Stimulated activated memory B cell treated with anti-CD40 and anti-IgM and Interleukin-4, amounts not matched to agents 10 μg/mL and 1 μg/mL and 100 μg/mL, for 72 hours (primary cell): Measurements from ENCODE around the gene CHST3.
"Not testable (repeated sequence)": the region's sequence is repeated elsewhere in the genome, so short reads cannot be mapped to it uniquely, and the experiment has no call there.

Experiments used
- ATAC-seq: fragments of 150-1000 bp; cut with Tn5 transposase; 2 replicates; pipeline ENCODE4 v1.10.0; 2021
- H3K27ac Mint-ChIP-seq: one replicate; pipeline ENCODE4 v1.8.0; 2022; ENCODE audit warnings: mild to moderate bottlenecking, mixed read lengths
- H3K27me3 Mint-ChIP-seq: one replicate; pipeline ENCODE4 v1.8.0; 2022; ENCODE audit warnings: mixed read lengths
- H3K36me3 Mint-ChIP-seq: one replicate; pipeline ENCODE4 v1.8.0; 2022; ENCODE audit warnings: mixed read lengths
- H3K4me1 Mint-ChIP-seq: one replicate; pipeline ENCODE4 v1.8.0; 2022; ENCODE audit warnings: mixed read lengths
- H3K4me3 Mint-ChIP-seq: one replicate; pipeline ENCODE4 v1.8.0; 2022; ENCODE audit warnings: mild to moderate bottlenecking, moderate library complexity, mixed read lengths
- H3K9me3 Mint-ChIP-seq: one replicate; pipeline ENCODE4 v1.8.0; 2022; ENCODE audit warnings: mixed read lengths

Gene CHST3

DNA sequence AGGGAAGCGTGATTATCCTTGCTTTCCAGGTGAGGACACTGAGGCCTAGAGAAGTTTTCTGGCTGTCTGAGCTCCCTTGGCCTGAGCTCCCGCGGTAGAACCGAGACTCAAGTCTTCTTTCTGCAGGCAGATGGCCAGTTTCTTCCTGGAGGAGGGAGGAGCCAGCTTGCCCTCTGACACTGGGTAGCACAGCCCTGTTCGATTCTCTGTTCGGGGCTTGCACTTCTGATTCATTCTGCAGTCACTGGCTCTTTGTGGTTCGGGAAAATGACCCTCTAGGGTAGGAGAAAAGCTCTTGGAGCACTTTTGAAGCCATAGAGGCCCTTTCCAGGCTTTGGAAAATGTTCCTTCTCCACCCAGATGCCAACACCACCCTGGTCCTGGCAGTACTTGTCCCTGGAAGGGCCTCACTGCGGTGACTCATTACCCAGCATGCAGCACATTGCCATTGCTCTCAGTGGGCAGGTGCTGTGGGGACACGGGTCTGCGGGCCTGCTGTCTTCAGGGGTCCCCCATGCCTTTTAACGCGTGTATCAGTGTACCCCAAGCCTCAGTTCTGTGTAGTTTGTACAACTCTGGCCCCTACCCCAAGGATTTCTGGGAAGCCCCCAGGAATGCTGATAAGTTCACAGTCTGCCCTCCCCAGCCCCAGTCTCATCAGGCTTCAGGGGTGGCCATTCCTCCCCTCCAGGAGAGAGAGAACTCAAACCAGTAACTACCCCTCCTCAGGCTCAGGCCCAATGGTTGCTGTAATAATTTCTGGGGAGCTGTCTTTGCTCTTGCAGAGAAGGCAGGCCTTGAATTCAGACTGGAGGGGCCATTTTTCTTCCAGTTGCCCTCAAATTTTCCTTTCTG, 11.9 kb downstream of the CHST3 start:
- H3K36me3 Mint-ChIP-seq, result no peaks in the 10 kb centered on the region
- no peaks in the 10 kb centered on the region for H3K9me3 Mint-ChIP-seq
- no peak overlapping the region for H3K27ac Mint-ChIP-seq
- H3K4me3 Mint-ChIP-seq, result no peak overlapping the region
- peaks cover 40% of the 10 kb centered on the region for H3K27me3 Mint-ChIP-seq
- ATAC-seq, result no peak
- H3K4me1 Mint-ChIP-seq, result peaks cover 9% of the 10 kb centered on the region

- H3K36me3 Mint-ChIP-seq, H3K4me1 Mint-ChIP-seq, H3K4me3 Mint-ChIP-seq, H3K27ac Mint-ChIP-seq, ATAC-seq, H3K9me3 Mint-ChIP-seq: not testable (repeated sequence)
- H3K27me3 Mint-ChIP-seq, result peaks cover 43% of the 10 kb centered on the region
These were observed 13.4 kb downstream of the CHST3 start for GRCh38 chr10:71977614-71977903.

- H3K27me3 Mint-ChIP-seq, result peaks cover 42% of the 10 kb centered on the region
- H3K36me3 Mint-ChIP-seq, result no peaks in the 10 kb centered on the region
These were observed 14.3 kb downstream of the CHST3 start for GRCh38 chr10:71978476-71978875.

GRCh38 chr10:71978988-71979691, 14.9 kb downstream of the CHST3 start:
- H3K4me3 Mint-ChIP-seq, result no peak overlapping the region
- H3K9me3 Mint-ChIP-seq, result no peaks in the 10 kb centered on the region
- no peak overlapping the region for H3K27ac Mint-ChIP-seq
- no peak for ATAC-seq
- H3K4me1 Mint-ChIP-seq, result peaks cover 7% of the 10 kb centered on the region
- H3K36me3 Mint-ChIP-seq, result no peaks in the 10 kb centered on the region
- peaks cover 35% of the 10 kb centered on the region for H3K27me3 Mint-ChIP-seq

More at GRCh38 chr10:71978476-71978875, 14.3 kb downstream of the CHST3 start:
- no peak overlapping the region for H3K4me3 Mint-ChIP-seq
- no peak for ATAC-seq
- no peaks in the 10 kb centered on the region for H3K9me3 Mint-ChIP-seq
- H3K4me1 Mint-ChIP-seq, result peaks cover 9% of the 10 kb centered on the region
- H3K27ac Mint-ChIP-seq, result no peak overlapping the region

GRCh38 chr10:71979692-71980062, 15.5 kb downstream of the CHST3 start:
- Mint-ChIP-seq H3K27me3 (peaks cover 33% of the 10 kb centered on the region), H3K9me3 (no peaks in the 10 kb centered on the region), H3K4me1 (peaks cover 7% of the 10 kb centered on the region), H3K27ac (no peak overlapping the region), H3K36me3 (no peaks in the 10 kb centered on the region), H3K4me3 (no peak overlapping the region)
- no peak for ATAC-seq

GRCh38 chr10:71980181-71981014, 16.2 kb downstream of the CHST3 start:
- H3K36me3 Mint-ChIP-seq, result no peaks in the 10 kb centered on the region
- no peak for ATAC-seq
- peaks cover 12% of the 10 kb centered on the region for H3K4me1 Mint-ChIP-seq
- no peak overlapping the region for H3K27ac Mint-ChIP-seq
- no peaks in the 10 kb centered on the region for H3K9me3 Mint-ChIP-seq
- H3K27me3 Mint-ChIP-seq, result peaks cover 33% of the 10 kb centered on the region
- H3K4me3 Mint-ChIP-seq, result no peak overlapping the region

GRCh38 chr10:71981015-71981875, 17.1 kb downstream of the CHST3 start:
- Mint-ChIP-seq H3K27me3 (peaks cover 33% of the 10 kb centered on the region), H3K36me3 (no peaks in the 10 kb centered on the region), H3K4me3 (no peak overlapping the region), H3K9me3 (no peaks in the 10 kb centered on the region), H3K4me1 (peaks cover 20% of the 10 kb centered on the region), H3K27ac (no peak overlapping the region)
- no peak for ATAC-seq

- Mint-ChIP-seq H3K4me3 (no peak overlapping the region), H3K36me3 (no peaks in the 10 kb centered on the region), H3K9me3 (no peaks in the 10 kb centered on the region), H3K27me3 (peaks cover 33% of the 10 kb centered on the region), H3K4me1 (peaks cover 21% of the 10 kb centered on the region), H3K27ac (no peak overlapping the region)
- ATAC-seq, result no peak
These were observed 17.7 kb downstream of the CHST3 start for GRCh38 chr10:71981876-71982230.

GRCh38 chr10:71982269-71983178, 18.3 kb downstream of the CHST3 start:
- peaks cover 33% of the 10 kb centered on the region for H3K27me3 Mint-ChIP-seq
- H3K9me3 Mint-ChIP-seq, result no peaks in the 10 kb centered on the region
- ATAC-seq, result no peak
- H3K4me1 Mint-ChIP-seq, result peaks cover 21% of the 10 kb centered on the region
- H3K36me3 Mint-ChIP-seq, result no peaks in the 10 kb centered on the region
- H3K27ac Mint-ChIP-seq, result peak overlapping the region; percentile 35
- H3K4me3 Mint-ChIP-seq, result no peak overlapping the region

DNA sequence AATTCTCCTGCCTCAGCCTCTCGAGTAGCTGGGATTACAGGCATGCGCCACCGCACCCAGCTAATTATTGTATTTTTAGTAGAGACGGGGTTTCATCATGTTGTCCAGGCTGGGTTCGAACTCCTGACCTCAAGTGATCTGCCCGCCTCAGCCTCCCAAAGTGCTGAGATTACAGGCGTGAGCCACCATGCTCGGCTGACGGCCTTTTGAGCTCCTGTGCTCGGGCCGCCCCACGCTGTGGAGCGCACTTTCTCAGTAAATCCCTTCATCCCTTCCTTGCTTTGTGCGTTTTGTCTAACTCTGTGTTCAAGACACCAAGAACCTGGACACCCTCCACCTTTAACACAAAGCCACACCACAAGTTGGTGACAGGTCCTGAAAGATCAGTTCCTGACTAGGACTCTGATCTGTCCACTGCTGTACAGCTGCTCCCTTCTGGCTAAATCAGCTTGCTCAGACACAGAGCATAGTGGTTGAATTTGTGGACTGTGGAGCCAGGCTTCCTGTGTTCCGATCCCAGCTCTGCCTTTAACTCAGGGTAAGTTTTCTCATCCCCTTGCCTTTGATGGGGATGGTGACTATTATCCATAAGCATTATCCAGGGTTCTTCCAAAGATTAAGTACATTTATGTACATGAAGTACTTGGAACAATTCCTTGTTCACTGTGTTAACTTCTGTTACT, 20.1 kb downstream of the CHST3 start:
- Mint-ChIP-seq H3K27me3 (peaks cover 28% of the 10 kb centered on the region), H3K27ac (peak overlapping the region; percentile 87), H3K4me1 (peaks cover 21% of the 10 kb centered on the region), H3K4me3 (no peak overlapping the region), H3K36me3 (no peaks in the 10 kb centered on the region), H3K9me3 (no peaks in the 10 kb centered on the region)
- ATAC-seq, result no peak

DNA sequence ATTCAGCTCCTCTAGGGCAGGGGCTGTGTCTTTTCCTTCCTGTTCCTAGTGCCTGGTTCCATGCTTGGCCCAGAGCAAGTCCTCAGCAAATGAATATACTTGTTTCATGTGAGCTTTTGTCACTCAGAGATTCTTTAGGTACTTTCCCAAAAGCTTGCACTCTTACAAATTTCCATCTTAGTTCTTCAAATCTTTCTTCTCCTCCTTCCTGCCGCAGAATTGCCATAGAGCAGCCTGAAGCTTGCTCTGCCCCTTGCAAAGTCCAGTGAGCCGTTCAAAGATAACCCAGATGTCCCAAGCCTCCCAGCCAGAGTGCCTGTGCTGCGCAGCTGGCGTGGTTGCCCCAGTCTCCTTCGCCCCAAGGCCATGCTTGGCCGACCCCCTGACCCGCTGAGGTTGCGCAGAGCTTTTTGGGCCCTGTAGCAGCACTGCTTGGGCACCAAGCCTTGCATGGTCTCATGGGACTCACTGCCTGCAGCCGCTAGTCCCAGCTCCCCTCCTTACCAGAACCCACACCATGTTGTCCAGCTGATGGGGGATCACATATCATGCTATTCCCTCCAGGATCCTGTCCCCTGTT, 20.7 kb downstream of the CHST3 start:
- H3K9me3 Mint-ChIP-seq, result no peaks in the 10 kb centered on the region
- peak overlapping the region; percentile 87 for H3K27ac Mint-ChIP-seq
- H3K4me3 Mint-ChIP-seq, result peak overlapping the region; percentile 41
- H3K27me3 Mint-ChIP-seq, result peaks cover 22% of the 10 kb centered on the region
- peaks cover 21% of the 10 kb centered on the region for H3K4me1 Mint-ChIP-seq
- H3K36me3 Mint-ChIP-seq, result no peaks in the 10 kb centered on the region
- ATAC-seq, result peak; percentile 63

- Mint-ChIP-seq H3K27me3 (peaks cover 22% of the 10 kb centered on the region), H3K9me3 (no peaks in the 10 kb centered on the region), H3K4me3 (peak overlapping the region; percentile 41), H3K36me3 (no peaks in the 10 kb centered on the region), H3K4me1 (peaks cover 21% of the 10 kb centered on the region), H3K27ac (peak overlapping the region; percentile 87)
- ATAC-seq, result peak; percentile 86
These were observed 21.5 kb downstream of the CHST3 start for GRCh38 chr10:71985542-71986250.

- not testable (repeated sequence) for H3K27me3 Mint-ChIP-seq, H3K27ac Mint-ChIP-seq, H3K9me3 Mint-ChIP-seq, H3K4me3 Mint-ChIP-seq, ATAC-seq, H3K36me3 Mint-ChIP-seq
- H3K4me1 Mint-ChIP-seq, result peaks cover 21% of the 10 kb centered on the region
These were observed 24.7 kb downstream of the CHST3 start for GRCh38 chr10:71988895-71989294.
